CD4-positive, alpha-beta T cell treated with Interleukin-12 subunit alpha and Interleukin-12 subunit beta, for 1 hour (primary cell): ENCODE data around the gene EPHB1.

Experiments used
- DNase-seq: peaks from one replicate; pipeline ENCODE4 v3.0.0-alpha.2; 2020

Gene EPHB1

GRCh38 chr3:134852132-134852531 lies 57.1 kb downstream of the EPHB1 start:
- DNase-seq = no peak

GRCh38 chr3:134852893-134853351 lies 57.9 kb downstream of the EPHB1 start:
- no peak for DNase-seq

- DNase-seq = no peak
Observed at GRCh38 chr3:134854254-134854653, 59.2 kb downstream of the EPHB1 start.

GRCh38 chr3:134857356-134857755 lies 62.3 kb downstream of the EPHB1 start:
- DNase-seq = no peak

GRCh38 chr3:134857776-134858362 lies 62.8 kb downstream of the EPHB1 start:
- no peak for DNase-seq

- no peak for DNase-seq
Observed at GRCh38 chr3:134858441-134859035, 63.5 kb downstream of the EPHB1 start.

GRCh38 chr3:134859341-134859740 lies 64.3 kb downstream of the EPHB1 start:
- no peak for DNase-seq

- no peak for DNase-seq
Observed at GRCh38 chr3:134860141-134860540, 65.1 kb downstream of the EPHB1 start.

GRCh38 chr3:134863915-134864314 lies 68.9 kb downstream of the EPHB1 start:
- no peak for DNase-seq

- DNase-seq = no peak
Observed at GRCh38 chr3:134864636-134865035, 69.6 kb downstream of the EPHB1 start.

GRCh38 chr3:134867277-134867676 lies 72.2 kb downstream of the EPHB1 start:
- no peak for DNase-seq

GRCh38 chr3:134869153-134869726 lies 74.2 kb downstream of the EPHB1 start:
- no peak for DNase-seq

GRCh38 chr3:134871818-134872217 lies 76.8 kb downstream of the EPHB1 start:
- no peak for DNase-seq

- no peak for DNase-seq
Observed at GRCh38 chr3:134872440-134873388, 77.7 kb downstream of the EPHB1 start.

- no peak for DNase-seq
Observed at GRCh38 chr3:134873789-134874188, 78.7 kb downstream of the EPHB1 start.

GRCh38 chr3:134874737-134875413 lies 79.8 kb downstream of the EPHB1 start:
- DNase-seq = no peak

GRCh38 chr3:134876836-134877235 lies 81.8 kb downstream of the EPHB1 start:
- no peak for DNase-seq

- DNase-seq = no peak
Observed at GRCh38 chr3:134877788-134878187, 82.7 kb downstream of the EPHB1 start.

GRCh38 chr3:134879990-134880389 lies 84.9 kb downstream of the EPHB1 start:
- no peak for DNase-seq

- DNase-seq = no peak
Observed at GRCh38 chr3:134880431-134880830, 85.4 kb downstream of the EPHB1 start.

- DNase-seq = no peak
Observed at GRCh38 chr3:134881305-134881704, 86.2 kb downstream of the EPHB1 start.

GRCh38 chr3:134883697-134884385 lies 88.8 kb downstream of the EPHB1 start:
- no peak for DNase-seq
